ENCODE results near the gene NT5DC1. TPM values are rescaled to one million over a fixed set of nuclear protein-coding genes. Genes with fewer than 3 reads are reported as not detected.

Gene NT5DC1
- polyA plus RNA-seq, 1 of the 3 experiments (the other 2 are of a cell fraction), result 20.3 TPM

- TF ChIP-seq TAF1 (IDR thresholded peaks at IDR 0.05; ENCODE audit: borderline replicate concordance, low read depth, low read length), result no peak
- TF ChIP-seq, protein P1, sequence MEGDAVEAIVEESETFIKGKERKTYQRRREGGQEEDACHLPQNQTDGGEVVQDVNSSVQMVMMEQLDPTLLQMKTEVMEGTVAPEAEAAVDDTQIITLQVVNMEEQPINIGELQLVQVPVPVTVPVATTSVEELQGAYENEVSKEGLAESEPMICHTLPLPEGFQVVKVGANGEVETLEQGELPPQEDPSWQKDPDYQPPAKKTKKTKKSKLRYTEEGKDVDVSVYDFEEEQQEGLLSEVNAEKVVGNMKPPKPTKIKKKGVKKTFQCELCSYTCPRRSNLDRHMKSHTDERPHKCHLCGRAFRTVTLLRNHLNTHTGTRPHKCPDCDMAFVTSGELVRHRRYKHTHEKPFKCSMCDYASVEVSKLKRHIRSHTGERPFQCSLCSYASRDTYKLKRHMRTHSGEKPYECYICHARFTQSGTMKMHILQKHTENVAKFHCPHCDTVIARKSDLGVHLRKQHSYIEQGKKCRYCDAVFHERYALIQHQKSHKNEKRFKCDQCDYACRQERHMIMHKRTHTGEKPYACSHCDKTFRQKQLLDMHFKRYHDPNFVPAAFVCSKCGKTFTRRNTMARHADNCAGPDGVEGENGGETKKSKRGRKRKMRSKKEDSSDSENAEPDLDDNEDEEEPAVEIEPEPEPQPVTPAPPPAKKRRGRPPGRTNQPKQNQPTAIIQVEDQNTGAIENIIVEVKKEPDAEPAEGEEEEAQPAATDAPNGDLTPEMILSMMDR (IDR thresholded peaks at IDR 0.05), result peak; percentile 62
- no peak for TF ChIP-seq EP300 (IDR thresholded peaks at IDR 0.05; ENCODE audit: borderline replicate concordance in 1 of 2, low read depth in 1 of 2, low read length in 1 of 2)
- no peak for TF ChIP-seq GABPA (IDR thresholded peaks at IDR 0.05; ENCODE audit: low read depth)
- TF ChIP-seq REST (IDR thresholded peaks at IDR 0.05; ENCODE audit: low read depth, low read length), result no peak
Observed at GRCh38 chr6:116096979-116097816, 3.5 kb upstream of the NT5DC1 start (continued).

- TF ChIP-seq NFIC (IDR thresholded peaks at IDR 0.05; ENCODE audit: borderline replicate concordance) (no peak), RXRA (IDR thresholded peaks at IDR 0.05; ENCODE audit: borderline replicate concordance, low read depth) (no peak), POLR2AphosphoS5 (IDR thresholded peaks at IDR 0.05; ENCODE audit: low read depth, low read length) (no peak), ZBTB33 (IDR thresholded peaks at IDR 0.05; ENCODE audit: borderline replicate concordance, low read depth) (no peak), TAF1 (IDR thresholded peaks at IDR 0.05; ENCODE audit: borderline replicate concordance, low read depth, low read length) (no peak), GABPA (IDR thresholded peaks at IDR 0.05; ENCODE audit: low read depth) (no peak), USF2 (IDR thresholded peaks at IDR 0.05; ENCODE audit: borderline replicate concordance, low read depth, low read length) (no peak)
- TF ChIP-seq, protein P2, sequence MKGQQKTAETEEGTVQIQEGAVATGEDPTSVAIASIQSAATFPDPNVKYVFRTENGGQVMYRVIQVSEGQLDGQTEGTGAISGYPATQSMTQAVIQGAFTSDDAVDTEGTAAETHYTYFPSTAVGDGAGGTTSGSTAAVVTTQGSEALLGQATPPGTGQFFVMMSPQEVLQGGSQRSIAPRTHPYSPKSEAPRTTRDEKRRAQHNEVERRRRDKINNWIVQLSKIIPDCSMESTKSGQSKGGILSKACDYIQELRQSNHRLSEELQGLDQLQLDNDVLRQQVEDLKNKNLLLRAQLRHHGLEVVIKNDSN (IDR thresholded peaks at IDR 0.05; ENCODE audit: borderline replicate concordance, low read depth), result no peak
- no peak overlapping the region for H3K9ac ChIP-seq
- peaks cover 21% of the 10 kb centered on the region for H3F3A ChIP-seq (replicated peaks; ENCODE audit: insufficient read depth)
- no peak overlapping the region for H3K27ac ChIP-seq (ENCODE audit: low read depth in 2 of 2, low read length in 1 of 2)
- H3K27me3 ChIP-seq (ENCODE audit: insufficient read depth), result no peaks in the 10 kb centered on the region
- H3K36me3 ChIP-seq (replicated peaks in 1 of 2; ENCODE audit: control insufficient read depth in 1 of 2, insufficient read depth in 2 of 2, low read length in 1 of 2), result no peaks in the 10 kb centered on the region
- peaks cover 0 to 11% of the 10 kb centered on the region in 2 experiments; a peak in 2 of 4 replicates for H3K4me1 ChIP-seq (ENCODE audit: control insufficient read depth in 1 of 2, insufficient read depth in 2 of 2, low read depth in 1 of 2, low read length in 1 of 2)
- H3K79me2 ChIP-seq (ENCODE audit: insufficient read depth), result 0 out of 2 replicates have a peak, but pooled peaks cover 4% of the 10 kb centered on the region
- H3K4me3 ChIP-seq (ENCODE audit: low read depth in 2 of 2, low read length in 1 of 2), result no peak overlapping the region
- POLR2A ChIA-PET, result no interaction called here
- H3K4me2 ChIP-seq, result no peak overlapping the region
- H3K9me3 ChIP-seq, result peaks cover 9% of the 10 kb centered on the region; the same call in 1 of the 2 replicates
- 47% methylated on average over 1 of the region's 1 CpG for WGBS (ENCODE audit: low lambda C conversion rate)
- no peak for DNase-seq
- CTCF ChIA-PET, result interaction anchor here (0.6 to 1.4 kb wide), 2 partner anchors 87 to 439 kb away, joined by 3 read pairs; no protein-coding TSS in a partner anchor
- H3K9me2 ChIP-seq, result no peaks in the 10 kb centered on the region
- no peaks in the 10 kb centered on the region for H4K20me1 ChIP-seq (ENCODE audit: insufficient read depth)
- no peak overlapping the region for H2AFZ ChIP-seq (ENCODE audit: low read depth)
Observed at GRCh38 chr6:116099036-116099435, 1.6 kb upstream of the NT5DC1 start.
